BE2C (cell line): ENCODE data around the gene EIF2AK3.
"Not testable (repeated sequence)": the region's sequence is repeated elsewhere in the genome, so short reads cannot be mapped to it uniquely, and the experiment has no call there.

ENCODE experiments used
- DNase-seq: peaks from one replicate; pipeline ENCODE4 v3.0.0-alpha.2; 2020
- H3K27me3 ChIP-seq: fragments of 250-450 bp; sonication (Bioruptor Pico); 2 replicates; pipeline ENCODE4 v1.5.1; 2020; ENCODE audit warnings: mild to moderate bottlenecking
- H3K36me3 ChIP-seq: fragments of 250-450 bp; sonication (Bioruptor Pico); 2 replicates; pipeline ENCODE4 v1.5.1; 2020; ENCODE audit warnings: mild to moderate bottlenecking
- H3K4me1 ChIP-seq: fragments of 250-450 bp; sonication (Bioruptor Pico); 2 replicates; pipeline ENCODE4 v1.5.1; 2020
- H3K4me3 ChIP-seq: 2 replicates; pipeline ENCODE4 v1.5.1; 2011; ENCODE audit warnings: low read depth, low read length
- H3K9me3 ChIP-seq: fragments of 250-450 bp; sonication (Bioruptor Pico); 2 replicates; pipeline ENCODE4 v1.5.1; 2020
- CTCF ChIP-seq: IDR thresholded peaks from 2 replicates; pipeline ENCODE4 v1.5.1; 2012; ENCODE audit warnings: mild to moderate bottlenecking, low read depth, low read length

The EIF2AK3 gene

GRCh38 chr2:88628571-88628939 lies 1.3 kb upstream of the EIF2AK3 start:
- no peak for DNase-seq
- Histone ChIP-seq H3K4me1 (no peaks in the 10 kb centered on the region), H3K36me3 (no peaks in the 10 kb centered on the region), H3K4me3 (peak overlapping the region; percentile 77), H3K27me3 (no peaks in the 10 kb centered on the region), H3K9me3 (no peaks in the 10 kb centered on the region)
- no peak for TF ChIP-seq CTCF

GRCh38 chr2:88627856-88628570 lies 749 bp upstream of the EIF2AK3 start:
- no peaks in the 10 kb centered on the region for H3K4me1 ChIP-seq
- no peak for TF ChIP-seq CTCF
- DNase-seq: peak; percentile 67
- peak overlapping the region; percentile 77 for H3K4me3 ChIP-seq
- no peaks in the 10 kb centered on the region for H3K27me3 ChIP-seq
- no peaks in the 10 kb centered on the region for H3K36me3 ChIP-seq
- no peaks in the 10 kb centered on the region for H3K9me3 ChIP-seq

GRCh38 chr2:88626171-88627054 lies 851 bp downstream of the EIF2AK3 start:
- DNase-seq: peak; percentile 10
- Histone ChIP-seq H3K4me3 (peak overlapping the region; percentile 79), H3K4me1 (no peaks in the 10 kb centered on the region), H3K27me3 (no peaks in the 10 kb centered on the region), H3K9me3 (no peaks in the 10 kb centered on the region), H3K36me3 (no peaks in the 10 kb centered on the region)
- TF ChIP-seq CTCF: no peak

GRCh38 chr2:88624477-88624876 lies 2.8 kb downstream of the EIF2AK3 start:
- Histone ChIP-seq H3K27me3 (no peaks in the 10 kb centered on the region), H3K4me1 (no peaks in the 10 kb centered on the region), H3K9me3 (no peaks in the 10 kb centered on the region), H3K36me3 (no peaks in the 10 kb centered on the region), H3K4me3 (no peak overlapping the region)
- no peak for TF ChIP-seq CTCF
- DNase-seq: no peak

- not testable (repeated sequence) for H3K27me3 ChIP-seq, DNase-seq, H3K4me3 ChIP-seq, H3K36me3 ChIP-seq, H3K9me3 ChIP-seq, H3K4me1 ChIP-seq
These were observed 3.3 kb downstream of the EIF2AK3 start for GRCh38 chr2:88623831-88624465.

- Histone ChIP-seq H3K36me3 (no peaks in the 10 kb centered on the region), H3K4me3 (no peak overlapping the region), H3K27me3 (no peaks in the 10 kb centered on the region), H3K9me3 (no peaks in the 10 kb centered on the region), H3K4me1 (no peaks in the 10 kb centered on the region)
- no peak for DNase-seq
- no peak for TF ChIP-seq CTCF
These were observed 5.0 kb downstream of the EIF2AK3 start for GRCh38 chr2:88622307-88622706.
